Neuronal stem cell (in vitro differentiated cells): ENCODE results near the gene PHRF1.

Source experiments
- DNase-seq: peaks from one replicate; pipeline ENCODE4 v3.0.0-alpha.2; 2013; ENCODE audit warnings: low spot score
- H2AFZ ChIP-seq: one replicate; pipeline ENCODE4 v1.6.1; 2013; ENCODE audit warnings: mild to moderate bottlenecking, low read length, inconsistent platforms
- H2AK5ac ChIP-seq: 2 replicates; pipeline ENCODE4 v1.6.1; 2013; ENCODE audit warnings: low read depth, mild to moderate bottlenecking, inconsistent platforms, low read length, moderate library complexity, mixed read lengths
- H2BK120ac ChIP-seq: 2 replicates; pipeline ENCODE4 v1.6.1; 2013; ENCODE audit warnings: low read depth, mild to moderate bottlenecking, inconsistent platforms, low read length, moderate library complexity, mixed read lengths
- H2BK12ac ChIP-seq: one replicate; pipeline ENCODE4 v1.6.1; 2013; ENCODE audit warnings: low read length, inconsistent platforms
- H2BK15ac ChIP-seq: 2 replicates; pipeline ENCODE4 v1.6.1; 2013; ENCODE audit warnings: mild to moderate bottlenecking, low read length, inconsistent platforms, mixed read lengths
- H2BK5ac ChIP-seq: one replicate; pipeline ENCODE4 v1.6.1; 2013; ENCODE audit warnings: inconsistent platforms, mild to moderate bottlenecking, low read length, moderate library complexity
- H3K14ac ChIP-seq: one replicate; pipeline ENCODE4 v1.6.1; 2013; ENCODE audit warnings: low read length, inconsistent platforms
- H3K18ac ChIP-seq: 2 replicates; pipeline ENCODE4 v1.6.1; 2013; ENCODE audit warnings: low read length, inconsistent platforms
- H3K23ac ChIP-seq: 2 replicates; pipeline ENCODE4 v1.6.1; 2013; ENCODE audit warnings: low read depth, mild to moderate bottlenecking, mixed read lengths, low read length, inconsistent platforms; ENCODE audit not compliant: poor library complexity
- H3K27ac ChIP-seq: replicated peaks from 3 replicates; pipeline ENCODE4 v1.5.1; 2013; ENCODE audit warnings: low read length, inconsistent platforms
- H3K27me3 ChIP-seq, 3 experiments: 2 replicates each; pipeline ENCODE4 v1.6.1; 2013; ENCODE audit warnings: low read length in 3 of 3, mild to moderate bottlenecking in 2 of 3, inconsistent platforms in 1 of 3, low read depth in 1 of 3, mixed read lengths in 1 of 3, moderate library complexity in 1 of 3; ENCODE audit not compliant: control insufficient read depth in 3 of 3, insufficient read depth in 3 of 3
- H3K36me3 ChIP-seq, 2 donors: replicated peaks in 1 of 2; 2 replicates each; pipeline ENCODE4 v1.6.1; 2013; ENCODE audit warnings: low read length in 2 of 2; ENCODE audit not compliant: control insufficient read depth in 2 of 2, insufficient read depth in 2 of 2
- H3K4ac ChIP-seq: 2 replicates; pipeline ENCODE4 v1.6.1; 2013; ENCODE audit warnings: inconsistent platforms, mild to moderate bottlenecking, low read length, moderate library complexity
- H3K4me1 ChIP-seq, 2 donors: 1 replicate in 1 of 2; 2 replicates in 1 of 2; pipeline ENCODE4 v1.6.1; 2013; ENCODE audit warnings: low read length in 2 of 2, low read depth in 1 of 2; ENCODE audit not compliant: control insufficient read depth in 2 of 2, insufficient read depth in 1 of 2
- H3K4me2 ChIP-seq: one replicate; pipeline ENCODE4 v1.6.1; 2013; ENCODE audit warnings: mild to moderate bottlenecking, low read length, inconsistent platforms; ENCODE audit not compliant: insufficient read depth, poor library complexity, severe bottlenecking
- H3K4me3 ChIP-seq, 2 donors: 2 replicates each; pipeline ENCODE4 v1.5.1; 2013; ENCODE audit warnings: low read length in 2 of 2, mild to moderate bottlenecking in 2 of 2, inconsistent platforms in 1 of 2, moderate library complexity in 1 of 2
- H3K79me1 ChIP-seq: one replicate; pipeline ENCODE4 v1.6.1; 2013; ENCODE audit warnings: low read depth, mild to moderate bottlenecking, inconsistent platforms, low read length, moderate library complexity
- H3K9ac ChIP-seq: one replicate; pipeline ENCODE4 v1.6.1; 2013; ENCODE audit warnings: mild to moderate bottlenecking, low read depth, low read length, inconsistent platforms; ENCODE audit not compliant: poor library complexity
- H3K9me3 ChIP-seq, 2 donors: replicated peaks in 1 of 2; 2 replicates each; pipeline versions ENCODE3 to v1.6.1; 2013; ENCODE audit warnings: low read length in 2 of 2, mild to moderate bottlenecking in 2 of 2, inconsistent platforms in 1 of 2, low read depth in 1 of 2, mixed read lengths in 1 of 2, moderate library complexity in 1 of 2; ENCODE audit not compliant: control insufficient read depth in 2 of 2, insufficient read depth in 1 of 2
- H4K8ac ChIP-seq: one replicate; pipeline ENCODE4 v1.6.1; 2013; ENCODE audit warnings: low read depth, mild to moderate bottlenecking, inconsistent platforms, low read length, moderate library complexity
- H4K91ac ChIP-seq: one replicate; pipeline ENCODE4 v1.6.1; 2013; ENCODE audit warnings: low read length, low read depth, mild to moderate bottlenecking, inconsistent platforms; ENCODE audit not compliant: poor library complexity
- WGBS, 2 donors: extraction: QIAGEN DNeasy Blood & Tissue Kit; methylation state at CpG; one replicate each; pipeline ENCODE4 v1.1.7; 2013; ENCODE audit warnings: missing lambda C conversion rate in 2 of 2, mixed read lengths in 1 of 2; ENCODE audit not compliant: insufficient read length in 2 of 2, insufficient replicate concordance in 1 of 2; ENCODE audit errors: extremely low coverage in 2 of 2; 5-methylcytosine and 5-hydroxymethylcytosine counted together

The PHRF1 gene

GRCh38 chr11:619628-620050 lies 43.4 kb downstream of the PHRF1 start:
- Histone ChIP-seq H2BK120ac (no peak overlapping the region), H3K4me3 (no peak overlapping the region), H3K36me3 (peaks cover 3% of the 10 kb centered on the region in 2 donors), H2AFZ (no peak overlapping the region), H2BK5ac (no peak overlapping the region), H3K9me3 (no peaks in the 10 kb centered on the region), H4K8ac (no peak overlapping the region), H2AK5ac (no peak overlapping the region), H4K91ac (no peak overlapping the region), H2BK15ac (no peak overlapping the region), H3K23ac (no peak overlapping the region), H3K18ac (no peak overlapping the region), H3K9ac (peak overlapping the region; percentile 38), H2BK12ac (no peak overlapping the region), H3K14ac (no peak overlapping the region), H3K27me3 (no peaks in the 10 kb centered on the region), H3K4me2 (no peak overlapping the region), H3K4ac (no peak overlapping the region), H3K79me1 (peaks cover 9% of the 10 kb centered on the region), H3K4me1 (peaks cover 3 to 7% of the 10 kb centered on the region in 2 donors), H3K27ac (no peak overlapping the region)
- no peak for DNase-seq
- no CpG with 5 or more reads among the region's 22 CpGs for WGBS, 2 donors

- Histone ChIP-seq H3K4ac (no peak overlapping the region), H3K4me2 (no peak overlapping the region), H3K18ac (no peak overlapping the region), H3K4me1 (peaks cover 1 to 5% of the 10 kb centered on the region in 2 donors), H3K23ac (no peak overlapping the region), H3K27ac (no peak overlapping the region), H3K27me3 (no peaks in the 10 kb centered on the region), H2BK15ac (no peak overlapping the region), H3K36me3 (peaks cover 3% of the 10 kb centered on the region in 2 donors), H3K14ac (no peak overlapping the region), H3K79me1 (peaks cover 7% of the 10 kb centered on the region), H3K9me3 (no peaks in the 10 kb centered on the region), H2BK12ac (no peak overlapping the region), H2AFZ (no peak overlapping the region), H4K8ac (no peak overlapping the region), H2AK5ac (no peak overlapping the region), H4K91ac (no peak overlapping the region), H2BK5ac (no peak overlapping the region), H3K4me3 (no peak overlapping the region), H3K9ac (no peak overlapping the region), H2BK120ac (no peak overlapping the region)
- DNase-seq = no peak
- WGBS, 2 donors = no CpG with 5 or more reads among the region's 13 CpGs
Observed at GRCh38 chr11:620201-620600, 43.9 kb downstream of the PHRF1 start.

GRCh38 chr11:620935-621814 lies 44.9 kb downstream of the PHRF1 start:
- Histone ChIP-seq H3K14ac (peak overlapping the region; percentile 56), H2BK5ac (no peak overlapping the region), H3K9ac (no peak overlapping the region), H2BK12ac (peak overlapping the region; percentile 58), H3K4me1 (peaks cover 0 to under 1% of the 10 kb centered on the region in 2 donors), H2BK120ac (no peak overlapping the region), H3K27ac (no peak overlapping the region), H3K4ac (no peak overlapping the region), H2AK5ac (no peak overlapping the region), H3K4me2 (no peak overlapping the region), H4K8ac (no peak overlapping the region), H2BK15ac (no peak overlapping the region), H3K18ac (peak overlapping the region; percentile 38), H2AFZ (no peak overlapping the region), H3K4me3 (no peak overlapping the region), H3K23ac (peak overlapping the region; percentile 73), H3K27me3 (peaks cover 0 to 4% (median 0%) of the 10 kb centered on the region in 3 experiments), H3K79me1 (peaks cover 6% of the 10 kb centered on the region), H3K9me3 (no peaks in the 10 kb centered on the region), H3K36me3 (peaks cover 3% of the 10 kb centered on the region in 2 donors), H4K91ac (no peak overlapping the region)
- DNase-seq = no peak
- WGBS, 2 donors = no CpG with 5 or more reads among the region's 45 CpGs

- H3K4me2 ChIP-seq = no peak overlapping the region
- H3K36me3 ChIP-seq = peaks cover 3% of the 10 kb centered on the region in 2 donors
- no peaks in the 10 kb centered on the region for H3K9me3 ChIP-seq
- no peak overlapping the region for H2BK5ac ChIP-seq
- no peak overlapping the region for H3K4ac ChIP-seq
- no peak overlapping the region for H3K4me3 ChIP-seq
- H2BK15ac ChIP-seq = peak overlapping the region; percentile 49
- WGBS, 2 donors = no CpG with 5 or more reads among the region's 27 CpGs
- H4K91ac ChIP-seq = no peak overlapping the region
- H3K14ac ChIP-seq = peak overlapping the region; percentile 8
- H2BK120ac ChIP-seq = no peak overlapping the region
- no peak overlapping the region for H2AK5ac ChIP-seq
- no peak overlapping the region for H4K8ac ChIP-seq
- peak overlapping the region; percentile 55 for H3K23ac ChIP-seq
- peak overlapping the region; percentile 10 for H2BK12ac ChIP-seq
- DNase-seq = no peak
- H3K79me1 ChIP-seq = peaks cover 6% of the 10 kb centered on the region
- no peak overlapping the region for H3K9ac ChIP-seq
- peaks cover 0 to 9% (median 0%) of the 10 kb centered on the region in 3 experiments for H3K27me3 ChIP-seq
- no peak overlapping the region for H3K18ac ChIP-seq
- H2AFZ ChIP-seq = no peak overlapping the region
- no peak overlapping the region for H3K27ac ChIP-seq
- H3K4me1 ChIP-seq = peaks cover 0 to 1% of the 10 kb centered on the region in 2 donors
Observed at GRCh38 chr11:621838-622237, 45.6 kb downstream of the PHRF1 start.
